ENCODE results near the gene LHFPL2.
"Not testable (repeated sequence)": the region's sequence is repeated elsewhere in the genome, so short reads cannot be mapped to it uniquely, and the experiment has no call there.

The LHFPL2 gene

GRCh38 chr5:78648359-78649210 lies at the start of gene LHFPL2:
Gene LHFPL2, minus strand, starts transcription at chr5:78648772. Its CDS starts 138,559 bp downstream, at chr5:78510213.
- Mint-ChIP-seq H3K36me3 (ENCODE audit: low read depth) (peaks cover 2% of the 10 kb centered on the region), H3K4me1 (ENCODE audit: low read depth) (peaks cover 12% of the 10 kb centered on the region), H3K4me3 (peak within 1 kb of the TSS; percentile 70), H3K27ac (peak within 1 kb of the TSS; percentile 28), H3K9me3 (no peaks in the 10 kb centered on the region), H3K27me3 (ENCODE audit: low read depth) (peaks cover 55% of the 10 kb centered on the region)

- Mint-ChIP-seq H3K27ac (no peak overlapping the region), H3K36me3 (ENCODE audit: low read depth) (no peaks in the 10 kb centered on the region), H3K9me3 (no peaks in the 10 kb centered on the region), H3K27me3 (ENCODE audit: low read depth) (no peaks in the 10 kb centered on the region), H3K4me3 (no peak overlapping the region), H3K4me1 (ENCODE audit: low read depth) (no peaks in the 10 kb centered on the region)
These were observed 48.1 kb upstream of the LHFPL2 start for GRCh38 chr5:78696637-78697036.

- H3K27me3 Mint-ChIP-seq (ENCODE audit: low read depth); H3K9me3 Mint-ChIP-seq; H3K4me3 Mint-ChIP-seq; H3K27ac Mint-ChIP-seq; H3K36me3 Mint-ChIP-seq (ENCODE audit: low read depth); H3K4me1 Mint-ChIP-seq (ENCODE audit: low read depth): not testable (repeated sequence)
These were observed 47.5 kb upstream of the LHFPL2 start for GRCh38 chr5:78696052-78696451.

- Mint-ChIP-seq H3K27me3 (ENCODE audit: low read depth) (peaks cover 8% of the 10 kb centered on the region), H3K9me3 (no peaks in the 10 kb centered on the region), H3K4me1 (ENCODE audit: low read depth) (no peaks in the 10 kb centered on the region), H3K27ac (no peak overlapping the region), H3K4me3 (no peak overlapping the region), H3K36me3 (ENCODE audit: low read depth) (no peaks in the 10 kb centered on the region)
These were observed 44.8 kb upstream of the LHFPL2 start for GRCh38 chr5:78693339-78693738.

GRCh38 chr5:78691084-78691960 lies 42.8 kb upstream of the LHFPL2 start:
- Mint-ChIP-seq H3K36me3 (ENCODE audit: low read depth) (no peaks in the 10 kb centered on the region), H3K27ac (no peak overlapping the region), H3K4me3 (no peak overlapping the region), H3K9me3 (no peaks in the 10 kb centered on the region), H3K27me3 (ENCODE audit: low read depth) (peaks cover 8% of the 10 kb centered on the region), H3K4me1 (ENCODE audit: low read depth) (no peaks in the 10 kb centered on the region)

- Mint-ChIP-seq H3K4me1 (ENCODE audit: low read depth) (no peaks in the 10 kb centered on the region), H3K27me3 (ENCODE audit: low read depth) (peaks cover 8% of the 10 kb centered on the region), H3K9me3 (no peaks in the 10 kb centered on the region), H3K27ac (no peak overlapping the region), H3K36me3 (ENCODE audit: low read depth) (no peaks in the 10 kb centered on the region), H3K4me3 (no peak overlapping the region)
These were observed 41.8 kb upstream of the LHFPL2 start for GRCh38 chr5:78690253-78690972.

- Mint-ChIP-seq H3K4me3 (no peak overlapping the region), H3K9me3 (no peaks in the 10 kb centered on the region), H3K36me3 (ENCODE audit: low read depth) (no peaks in the 10 kb centered on the region), H3K27ac (no peak overlapping the region), H3K27me3 (ENCODE audit: low read depth) (peaks cover 8% of the 10 kb centered on the region), H3K4me1 (ENCODE audit: low read depth) (no peaks in the 10 kb centered on the region)
These were observed 41.1 kb upstream of the LHFPL2 start for GRCh38 chr5:78689540-78690252.

- peaks cover 12% of the 10 kb centered on the region for H3K27me3 Mint-ChIP-seq (ENCODE audit: low read depth)
- H3K9me3 Mint-ChIP-seq; H3K4me1 Mint-ChIP-seq (ENCODE audit: low read depth); H3K36me3 Mint-ChIP-seq (ENCODE audit: low read depth); H3K4me3 Mint-ChIP-seq; H3K27ac Mint-ChIP-seq: not testable (repeated sequence)
These were observed 38.9 kb upstream of the LHFPL2 start for GRCh38 chr5:78687514-78687913.

- H3K27me3 Mint-ChIP-seq (ENCODE audit: low read depth); H3K9me3 Mint-ChIP-seq; H3K4me3 Mint-ChIP-seq; H3K27ac Mint-ChIP-seq; H3K4me1 Mint-ChIP-seq (ENCODE audit: low read depth); H3K36me3 Mint-ChIP-seq (ENCODE audit: low read depth): not testable (repeated sequence)
These were observed 35.3 kb upstream of the LHFPL2 start for GRCh38 chr5:78683905-78684304.

GRCh38 chr5:78679905-78680304 lies 31.3 kb upstream of the LHFPL2 start:
- Mint-ChIP-seq H3K4me3 (no peak overlapping the region), H3K27me3 (ENCODE audit: low read depth) (peaks cover 4% of the 10 kb centered on the region), H3K4me1 (ENCODE audit: low read depth) (no peaks in the 10 kb centered on the region), H3K27ac (no peak overlapping the region), H3K9me3 (no peaks in the 10 kb centered on the region), H3K36me3 (ENCODE audit: low read depth) (no peaks in the 10 kb centered on the region)

- Mint-ChIP-seq H3K4me1 (ENCODE audit: low read depth) (no peaks in the 10 kb centered on the region), H3K36me3 (ENCODE audit: low read depth) (no peaks in the 10 kb centered on the region), H3K27ac (no peak overlapping the region), H3K9me3 (no peaks in the 10 kb centered on the region), H3K4me3 (no peak overlapping the region), H3K27me3 (ENCODE audit: low read depth) (no peaks in the 10 kb centered on the region)
These were observed 29.5 kb upstream of the LHFPL2 start for GRCh38 chr5:78677777-78678668.

GRCh38 chr5:78675956-78676730 lies 27.6 kb upstream of the LHFPL2 start:
- H3K9me3 Mint-ChIP-seq, result no peaks in the 10 kb centered on the region
- H3K36me3 Mint-ChIP-seq (ENCODE audit: low read depth), result no peaks in the 10 kb centered on the region
- H3K27ac Mint-ChIP-seq, result no peak overlapping the region
- H3K4me1 Mint-ChIP-seq (ENCODE audit: low read depth), result no peaks in the 10 kb centered on the region
- H3K27me3 Mint-ChIP-seq (ENCODE audit: low read depth), result peaks cover 8% of the 10 kb centered on the region
- H3K4me3 Mint-ChIP-seq, result no peak overlapping the region

GRCh38 chr5:78673827-78674226 lies 25.3 kb upstream of the LHFPL2 start:
- not testable (repeated sequence) for H3K9me3 Mint-ChIP-seq; H3K36me3 Mint-ChIP-seq (ENCODE audit: low read depth); H3K4me1 Mint-ChIP-seq (ENCODE audit: low read depth); H3K27me3 Mint-ChIP-seq (ENCODE audit: low read depth); H3K27ac Mint-ChIP-seq; H3K4me3 Mint-ChIP-seq

Data from T-helper 1 cell treated with Interleukin-12 subunit alpha and Interleukin-12 subunit beta and Interleukin-4 antibody, amounts not matched to agents 30 μg/mL and 1 μg/mL, for 36 hours (primary cell).